ENCODE results near the gene HOPX.

DNA sequence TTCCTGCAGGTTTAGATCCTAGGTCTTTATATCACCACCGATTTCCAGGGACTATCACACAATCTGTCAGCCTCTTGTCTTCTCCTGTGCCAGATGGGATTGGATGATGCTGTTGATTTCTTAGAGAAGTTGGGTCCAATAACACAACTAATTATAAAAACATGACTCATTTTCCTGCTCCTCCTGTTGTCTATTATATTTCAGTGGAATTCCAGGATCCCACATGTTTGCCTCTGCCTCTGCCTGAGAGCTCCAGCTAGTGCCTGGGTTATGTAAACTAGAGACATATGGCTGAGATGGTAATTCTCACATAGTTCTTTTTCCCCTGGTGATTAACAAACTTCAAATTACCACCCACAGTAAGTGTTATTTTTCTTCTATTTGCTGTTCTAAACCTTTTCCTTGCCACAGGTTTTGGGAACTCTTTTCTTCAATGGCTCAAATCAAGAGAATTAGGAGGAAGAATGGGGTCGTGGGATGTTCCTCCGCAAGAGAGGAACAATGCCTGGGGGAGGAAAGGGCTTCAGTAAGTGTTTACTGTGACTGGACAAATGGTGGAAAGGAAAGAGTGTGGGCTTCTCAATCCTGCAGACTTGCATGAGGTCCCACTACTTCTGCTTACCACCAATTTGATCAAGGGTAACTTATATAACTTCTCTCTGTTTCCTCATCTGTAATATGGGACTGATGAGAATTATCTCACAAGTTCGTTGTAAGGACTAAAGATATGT, 3.4 kb upstream of the HOPX start:
- TF ChIP-seq, protein P1, sequence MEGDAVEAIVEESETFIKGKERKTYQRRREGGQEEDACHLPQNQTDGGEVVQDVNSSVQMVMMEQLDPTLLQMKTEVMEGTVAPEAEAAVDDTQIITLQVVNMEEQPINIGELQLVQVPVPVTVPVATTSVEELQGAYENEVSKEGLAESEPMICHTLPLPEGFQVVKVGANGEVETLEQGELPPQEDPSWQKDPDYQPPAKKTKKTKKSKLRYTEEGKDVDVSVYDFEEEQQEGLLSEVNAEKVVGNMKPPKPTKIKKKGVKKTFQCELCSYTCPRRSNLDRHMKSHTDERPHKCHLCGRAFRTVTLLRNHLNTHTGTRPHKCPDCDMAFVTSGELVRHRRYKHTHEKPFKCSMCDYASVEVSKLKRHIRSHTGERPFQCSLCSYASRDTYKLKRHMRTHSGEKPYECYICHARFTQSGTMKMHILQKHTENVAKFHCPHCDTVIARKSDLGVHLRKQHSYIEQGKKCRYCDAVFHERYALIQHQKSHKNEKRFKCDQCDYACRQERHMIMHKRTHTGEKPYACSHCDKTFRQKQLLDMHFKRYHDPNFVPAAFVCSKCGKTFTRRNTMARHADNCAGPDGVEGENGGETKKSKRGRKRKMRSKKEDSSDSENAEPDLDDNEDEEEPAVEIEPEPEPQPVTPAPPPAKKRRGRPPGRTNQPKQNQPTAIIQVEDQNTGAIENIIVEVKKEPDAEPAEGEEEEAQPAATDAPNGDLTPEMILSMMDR (IDR thresholded peaks at IDR 0.05; ENCODE audit: low read depth, low read length, poor library complexity, severe bottlenecking): no peak
- no peak for TF ChIP-seq EZH2phosphoT487 (IDR thresholded peaks at IDR 0.05; ENCODE audit: borderline replicate concordance, low read length)
